Measurements from ENCODE around the gene STX18.

DNA sequence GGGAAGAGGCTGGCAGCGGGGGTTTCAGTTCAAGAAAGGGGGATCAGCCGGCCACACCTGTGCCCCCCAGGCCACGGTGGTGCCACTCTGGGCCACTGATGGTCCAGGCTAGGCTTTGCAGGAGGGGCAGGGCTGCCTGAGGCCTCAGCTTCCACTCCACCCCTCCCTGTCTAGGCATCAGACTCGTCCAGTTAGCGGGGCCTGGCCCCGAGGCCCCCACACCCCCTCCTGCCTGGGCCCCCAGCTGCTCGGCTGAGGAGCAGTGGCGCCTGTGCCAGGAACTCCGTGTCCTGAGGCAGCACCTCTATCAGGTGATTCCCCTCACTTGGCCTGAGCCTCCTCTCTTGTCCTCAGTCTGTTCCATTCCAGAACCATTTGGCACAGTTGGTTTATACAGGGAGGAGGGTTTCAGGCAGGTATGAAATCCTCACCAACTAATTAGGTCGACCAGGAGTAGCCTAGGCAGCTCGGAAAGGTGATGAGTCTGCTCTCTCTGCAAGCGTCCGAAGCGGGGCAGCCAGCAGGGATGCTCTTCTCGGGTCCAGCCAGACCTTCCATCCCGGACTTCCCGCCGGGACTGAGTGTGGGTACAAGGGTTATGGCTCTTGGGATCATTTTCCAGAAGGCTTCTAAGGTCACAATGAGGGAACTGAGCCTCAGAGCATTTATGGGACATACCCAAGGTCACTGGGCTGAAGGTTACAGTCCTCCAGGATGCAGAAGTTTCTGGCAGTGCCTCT lies 152.8 kb downstream of the STX18 start:
- TF ChIP-seq, protein P1, sequence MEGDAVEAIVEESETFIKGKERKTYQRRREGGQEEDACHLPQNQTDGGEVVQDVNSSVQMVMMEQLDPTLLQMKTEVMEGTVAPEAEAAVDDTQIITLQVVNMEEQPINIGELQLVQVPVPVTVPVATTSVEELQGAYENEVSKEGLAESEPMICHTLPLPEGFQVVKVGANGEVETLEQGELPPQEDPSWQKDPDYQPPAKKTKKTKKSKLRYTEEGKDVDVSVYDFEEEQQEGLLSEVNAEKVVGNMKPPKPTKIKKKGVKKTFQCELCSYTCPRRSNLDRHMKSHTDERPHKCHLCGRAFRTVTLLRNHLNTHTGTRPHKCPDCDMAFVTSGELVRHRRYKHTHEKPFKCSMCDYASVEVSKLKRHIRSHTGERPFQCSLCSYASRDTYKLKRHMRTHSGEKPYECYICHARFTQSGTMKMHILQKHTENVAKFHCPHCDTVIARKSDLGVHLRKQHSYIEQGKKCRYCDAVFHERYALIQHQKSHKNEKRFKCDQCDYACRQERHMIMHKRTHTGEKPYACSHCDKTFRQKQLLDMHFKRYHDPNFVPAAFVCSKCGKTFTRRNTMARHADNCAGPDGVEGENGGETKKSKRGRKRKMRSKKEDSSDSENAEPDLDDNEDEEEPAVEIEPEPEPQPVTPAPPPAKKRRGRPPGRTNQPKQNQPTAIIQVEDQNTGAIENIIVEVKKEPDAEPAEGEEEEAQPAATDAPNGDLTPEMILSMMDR (IDR thresholded peaks at IDR 0.05 in 2 of 3, conservative IDR thresholded peaks at IDR 0.05 in 1 of 3; ENCODE audit: control insufficient read depth in 2 of 3, extremely low read depth in 1 of 3, insufficient read depth in 1 of 3, low read depth in 3 of 3, low read length in 3 of 3) = no peak
- TF ChIP-seq EP300 (IDR thresholded peaks at IDR 0.05; ENCODE audit: borderline replicate concordance in 1 of 2, control insufficient read depth in 1 of 2, low read depth in 2 of 2, low read length in 2 of 2) (no peak), RB1 (IDR thresholded peaks at IDR 0.05; ENCODE audit: borderline replicate concordance) (no peak), NFYA (IDR thresholded peaks at IDR 0.05; ENCODE audit: borderline replicate concordance, low read depth, low read length) (no peak), TCF7 (IDR thresholded peaks at IDR 0.05; ENCODE audit: borderline replicate concordance) (no peak), ASH2L (IDR thresholded peaks at IDR 0.05; ENCODE audit: borderline replicate concordance, low read depth) (no peak), POLR2A (IDR thresholded peaks at IDR 0.05; ENCODE audit: low read depth, low read length) (no peak), GABPA (IDR thresholded peaks at IDR 0.05; ENCODE audit: low read depth) (no peak), CREM (IDR thresholded peaks at IDR 0.05; ENCODE audit: low read depth) (no peak)
- TF ChIP-seq, protein P2, sequence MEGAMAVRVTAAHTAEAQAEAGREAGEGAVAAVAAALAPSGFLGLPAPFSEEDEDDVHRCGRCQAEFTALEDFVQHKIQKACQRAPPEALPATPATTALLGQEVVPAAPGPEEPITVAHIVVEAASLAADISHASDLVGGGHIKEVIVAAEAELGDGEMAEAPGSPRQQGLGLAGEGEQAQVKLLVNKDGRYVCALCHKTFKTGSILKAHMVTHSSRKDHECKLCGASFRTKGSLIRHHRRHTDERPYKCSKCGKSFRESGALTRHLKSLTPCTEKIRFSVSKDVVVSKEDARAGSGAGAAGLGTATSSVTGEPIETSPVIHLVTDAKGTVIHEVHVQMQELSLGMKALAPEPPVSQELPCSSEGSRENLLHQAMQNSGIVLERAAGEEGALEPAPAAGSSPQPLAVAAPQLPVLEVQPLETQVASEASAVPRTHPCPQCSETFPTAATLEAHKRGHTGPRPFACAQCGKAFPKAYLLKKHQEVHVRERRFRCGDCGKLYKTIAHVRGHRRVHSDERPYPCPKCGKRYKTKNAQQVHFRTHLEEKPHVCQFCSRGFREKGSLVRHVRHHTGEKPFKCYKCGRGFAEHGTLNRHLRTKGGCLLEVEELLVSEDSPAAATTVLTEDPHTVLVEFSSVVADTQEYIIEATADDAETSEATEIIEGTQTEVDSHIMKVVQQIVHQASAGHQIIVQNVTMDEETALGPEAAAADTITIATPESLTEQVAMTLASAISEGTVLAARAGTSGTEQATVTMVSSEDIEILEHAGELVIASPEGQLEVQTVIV (IDR thresholded peaks at IDR 0.05; ENCODE audit: borderline replicate concordance, partially characterized antibody) = no peak
- TF ChIP-seq, protein P3, sequence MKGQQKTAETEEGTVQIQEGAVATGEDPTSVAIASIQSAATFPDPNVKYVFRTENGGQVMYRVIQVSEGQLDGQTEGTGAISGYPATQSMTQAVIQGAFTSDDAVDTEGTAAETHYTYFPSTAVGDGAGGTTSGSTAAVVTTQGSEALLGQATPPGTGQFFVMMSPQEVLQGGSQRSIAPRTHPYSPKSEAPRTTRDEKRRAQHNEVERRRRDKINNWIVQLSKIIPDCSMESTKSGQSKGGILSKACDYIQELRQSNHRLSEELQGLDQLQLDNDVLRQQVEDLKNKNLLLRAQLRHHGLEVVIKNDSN (IDR thresholded peaks at IDR 0.05; ENCODE audit: borderline replicate concordance, extremely low read length, insufficient read depth, low read depth, low read length) = no peak
- TF ChIP-seq, protein P4, sequence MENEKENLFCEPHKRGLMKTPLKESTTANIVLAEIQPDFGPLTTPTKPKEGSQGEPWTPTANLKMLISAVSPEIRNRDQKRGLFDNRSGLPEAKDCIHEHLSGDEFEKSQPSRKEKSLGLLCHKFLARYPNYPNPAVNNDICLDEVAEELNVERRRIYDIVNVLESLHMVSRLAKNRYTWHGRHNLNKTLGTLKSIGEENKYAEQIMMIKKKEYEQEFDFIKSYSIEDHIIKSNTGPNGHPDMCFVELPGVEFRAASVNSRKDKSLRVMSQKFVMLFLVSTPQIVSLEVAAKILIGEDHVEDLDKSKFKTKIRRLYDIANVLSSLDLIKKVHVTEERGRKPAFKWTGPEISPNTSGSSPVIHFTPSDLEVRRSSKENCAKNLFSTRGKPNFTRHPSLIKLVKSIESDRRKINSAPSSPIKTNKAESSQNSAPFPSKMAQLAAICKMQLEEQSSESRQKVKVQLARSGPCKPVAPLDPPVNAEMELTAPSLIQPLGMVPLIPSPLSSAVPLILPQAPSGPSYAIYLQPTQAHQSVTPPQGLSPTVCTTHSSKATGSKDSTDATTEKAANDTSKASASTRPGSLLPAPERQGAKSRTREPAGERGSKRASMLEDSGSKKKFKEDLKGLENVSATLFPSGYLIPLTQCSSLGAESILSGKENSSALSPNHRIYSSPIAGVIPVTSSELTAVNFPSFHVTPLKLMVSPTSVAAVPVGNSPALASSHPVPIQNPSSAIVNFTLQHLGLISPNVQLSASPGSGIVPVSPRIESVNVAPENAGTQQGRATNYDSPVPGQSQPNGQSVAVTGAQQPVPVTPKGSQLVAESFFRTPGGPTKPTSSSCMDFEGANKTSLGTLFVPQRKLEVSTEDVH (IDR thresholded peaks at IDR 0.05; ENCODE audit: low read depth, partially characterized antibody) = no peak
